ENCODE measurements around the gene ELP6. TPM values are rescaled to one million over a fixed set of nuclear protein-coding genes. Genes with fewer than 3 reads are reported as not detected.

Gene ELP6
- polyA plus RNA-seq (55.0 and 70.4 TPM in 2 replicates), polyA minus RNA-seq (37.6 and 41.1 TPM in 2 replicates)

- Histone ChIP-seq H3K27ac (ENCODE audit: low read length) (peak within 1 kb of the TSS; percentile 93), H3K9ac (ENCODE audit: low read length) (peak within 1 kb of the TSS; percentile 80), H2AFZ (ENCODE audit: low read depth, low read length) (peak within 1 kb of the TSS; percentile 75), H3F3A (ENCODE audit: insufficient read depth, low read length, poor library complexity, severe bottlenecking) (no peaks in the 10 kb centered on the region), H4K20me1 (ENCODE audit: insufficient read depth) (no peaks in the 10 kb centered on the region), H3K36me3 (ENCODE audit: insufficient read depth, low read length) (no peaks in the 10 kb centered on the region), H3K4me2 (ENCODE audit: low read length) (peak within 1 kb of the TSS; percentile 82), H3K9me2 (ENCODE audit: insufficient read depth, low read length) (no peaks in the 10 kb centered on the region), H3K79me2 (replicated peaks; ENCODE audit: insufficient read depth, low read length) (peaks cover 15% of the 10 kb centered on the region), H3K4me3 (ENCODE audit: low read length) (peak within 1 kb of the TSS; percentile 68), H3K27me3 (ENCODE audit: insufficient read depth, low read depth, low read length) (no peaks in the 10 kb centered on the region), H3K9me3 (ENCODE audit: low read length) (no peaks in the 10 kb centered on the region)
- TF ChIP-seq REST (IDR thresholded peaks at IDR 0.05; ENCODE audit: borderline replicate concordance) (no peak), MXI1 (conservative IDR thresholded peaks at IDR 0.05; ENCODE audit: poor library complexity, severe bottlenecking) (peak; percentile 73), POLR2AphosphoS5 (IDR thresholded peaks at IDR 0.05) (peak; percentile 90), SMC3 (conservative IDR thresholded peaks at IDR 0.05; ENCODE audit: poor library complexity) (peak; percentile 74), CTCF (IDR thresholded peaks at IDR 0.05; ENCODE audit: poor library complexity, severe bottlenecking) (peak; percentile 90), RAD21 (conservative IDR thresholded peaks at IDR 0.05) (peak; percentile 70), TAF1 (IDR thresholded peaks at IDR 0.05; ENCODE audit: low read depth) (peak; percentile 49), EZH2 (IDR thresholded peaks at IDR 0.05; ENCODE audit: borderline replicate concordance, insufficient read depth, low read length, poor library complexity, severe bottlenecking) (no peak), EP300 (conservative IDR thresholded peaks at IDR 0.05; ENCODE audit: poor library complexity, severe bottlenecking) (peak; percentile 53)
Observed at GRCh38 chr3:47513125-47513929, at the start of gene ELP6. Gene ELP6 (minus strand): TSS chr3:47513712. CDS start chr3:47513590, 122 bp downstream.

GRCh38 chr3:47556351-47556750, 42.8 kb upstream of the ELP6 start:
- Histone ChIP-seq H3K27ac (ENCODE audit: low read length) (no peak overlapping the region), H3K9me2 (ENCODE audit: insufficient read depth, low read length) (no peaks in the 10 kb centered on the region), H3K79me2 (replicated peaks; ENCODE audit: insufficient read depth, low read length) (no peaks in the 10 kb centered on the region), H3K4me2 (ENCODE audit: low read length) (no peak overlapping the region), H3K27me3 (ENCODE audit: insufficient read depth, low read depth, low read length) (no peaks in the 10 kb centered on the region), H3K9me3 (ENCODE audit: low read length) (no peaks in the 10 kb centered on the region), H3K36me3 (ENCODE audit: insufficient read depth, low read length) (no peaks in the 10 kb centered on the region), H3F3A (ENCODE audit: insufficient read depth, low read length, poor library complexity, severe bottlenecking) (no peaks in the 10 kb centered on the region), H2AFZ (ENCODE audit: low read depth, low read length) (no peak overlapping the region), H3K4me3 (ENCODE audit: low read length) (no peak overlapping the region), H3K9ac (ENCODE audit: low read length) (no peak overlapping the region), H4K20me1 (ENCODE audit: insufficient read depth) (no peaks in the 10 kb centered on the region)
- no peak for TF ChIP-seq TAF1 (IDR thresholded peaks at IDR 0.05; ENCODE audit: low read depth)
- no peak for TF ChIP-seq MXI1 (conservative IDR thresholded peaks at IDR 0.05; ENCODE audit: poor library complexity, severe bottlenecking)
- TF ChIP-seq EP300 (conservative IDR thresholded peaks at IDR 0.05; ENCODE audit: poor library complexity, severe bottlenecking), result no peak
- no peak for TF ChIP-seq REST (IDR thresholded peaks at IDR 0.05; ENCODE audit: borderline replicate concordance)
- no peak for TF ChIP-seq POLR2AphosphoS5 (IDR thresholded peaks at IDR 0.05)
- TF ChIP-seq RAD21 (conservative IDR thresholded peaks at IDR 0.05), result no peak
- no peak for TF ChIP-seq EZH2 (IDR thresholded peaks at IDR 0.05; ENCODE audit: borderline replicate concordance, insufficient read depth, low read length, poor library complexity, severe bottlenecking)
- TF ChIP-seq CTCF (IDR thresholded peaks at IDR 0.05; ENCODE audit: poor library complexity, severe bottlenecking), result no peak
- no peak for TF ChIP-seq SMC3 (conservative IDR thresholded peaks at IDR 0.05; ENCODE audit: poor library complexity)
